SIG-M5 treated with dmso at 0.1 percent for 504 hours (cell line): ENCODE data around the gene MMADHC.
"Not testable (repeated sequence)": the region's sequence is repeated elsewhere in the genome, so short reads cannot be mapped to it uniquely, and the experiment has no call there.

Source experiments
- DNase-seq: peaks from one replicate; lab custom pipeline; 2025; ENCODE audit not compliant: unreplicated experiment; lab: John Stamatoyannopoulos, UW

MMADHC gene

DNA sequence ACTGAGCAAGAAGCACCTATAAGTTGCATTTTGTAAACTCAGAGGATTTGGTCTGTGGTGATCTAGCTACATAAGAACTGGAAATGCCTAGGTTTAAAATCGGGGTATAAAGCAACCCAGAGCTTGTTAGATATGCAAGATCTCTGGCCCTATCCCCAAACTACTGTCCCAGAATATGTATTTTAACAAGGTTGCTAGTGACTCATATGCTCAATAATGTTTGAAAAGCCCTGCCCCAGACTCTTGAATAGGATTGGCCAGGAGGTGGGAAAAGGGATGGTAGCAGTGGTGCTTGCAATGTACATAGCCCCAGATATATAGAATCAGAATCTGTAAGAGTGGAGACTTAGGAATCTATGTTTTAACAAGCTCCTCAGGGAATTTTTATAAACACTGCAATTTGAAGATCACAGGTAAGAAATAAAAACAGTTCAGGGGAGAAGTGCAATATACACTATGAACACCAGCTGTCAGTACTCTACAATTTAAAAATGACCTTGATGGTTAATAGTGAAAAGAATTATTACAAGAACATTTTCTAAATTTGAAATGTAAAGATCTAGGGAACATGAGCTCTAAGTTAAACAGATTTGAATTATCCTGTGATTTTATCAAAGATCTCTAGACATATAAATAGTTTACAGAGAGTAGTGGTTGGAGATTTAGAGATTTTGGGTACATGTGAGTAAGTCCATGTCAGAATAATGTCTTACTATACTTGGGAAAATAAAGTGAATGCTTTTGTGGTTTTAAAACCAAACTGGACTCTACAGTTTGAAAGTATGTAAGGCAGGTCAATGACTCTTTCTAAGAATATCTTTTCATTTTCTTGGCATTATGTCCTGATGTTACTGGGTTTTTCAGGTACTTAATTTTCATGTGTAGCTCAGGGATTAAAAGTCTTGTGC lies 7.7 kb upstream of the MMADHC start:
- no peak for DNase-seq

DNA sequence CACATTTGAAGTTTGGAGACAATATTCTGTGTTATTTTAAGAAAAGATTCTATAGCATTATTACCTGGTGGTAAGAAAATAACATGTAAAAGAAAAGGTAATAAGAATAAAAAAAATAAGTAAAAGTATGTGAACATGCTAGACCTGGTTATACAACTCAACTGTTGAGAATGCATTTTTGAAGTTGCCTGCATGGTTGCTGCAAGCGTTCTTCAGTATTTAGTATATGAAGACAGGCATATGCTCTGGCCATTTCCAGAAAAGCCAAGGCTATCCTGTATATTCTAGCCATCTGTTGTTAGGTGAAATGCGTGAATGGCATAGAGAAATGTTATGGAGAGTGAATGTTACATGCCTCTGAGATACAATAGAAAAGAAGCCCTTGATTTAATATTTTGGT lies 6.8 kb upstream of the MMADHC start:
- no peak for DNase-seq

DNA sequence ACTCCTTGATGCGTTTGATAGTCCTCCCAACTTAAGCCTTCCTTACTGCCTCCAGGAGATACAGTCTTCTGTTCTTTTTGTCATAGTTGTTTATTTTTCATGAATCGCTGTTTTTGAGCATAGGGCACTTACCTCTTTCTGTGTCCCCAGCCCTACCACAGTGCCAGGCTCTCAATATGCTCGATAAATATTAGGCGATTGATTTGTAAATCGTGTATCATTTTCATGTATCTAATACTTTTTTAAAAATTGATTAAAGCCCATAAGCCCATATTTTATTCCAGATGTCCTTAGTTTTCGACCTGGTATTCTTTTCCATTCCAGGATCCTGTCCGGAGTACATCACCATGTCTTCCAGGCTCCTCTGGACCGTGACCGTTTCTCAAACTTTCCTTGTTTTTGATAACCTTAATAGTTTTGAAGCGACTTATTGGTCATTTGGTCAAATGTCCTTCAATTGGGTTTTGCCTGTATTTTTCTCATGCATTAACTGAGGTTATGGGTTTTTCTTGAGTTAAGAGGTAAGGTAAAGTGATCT lies 444 bp upstream of the MMADHC start:
- DNase-seq: no peak

DNA sequence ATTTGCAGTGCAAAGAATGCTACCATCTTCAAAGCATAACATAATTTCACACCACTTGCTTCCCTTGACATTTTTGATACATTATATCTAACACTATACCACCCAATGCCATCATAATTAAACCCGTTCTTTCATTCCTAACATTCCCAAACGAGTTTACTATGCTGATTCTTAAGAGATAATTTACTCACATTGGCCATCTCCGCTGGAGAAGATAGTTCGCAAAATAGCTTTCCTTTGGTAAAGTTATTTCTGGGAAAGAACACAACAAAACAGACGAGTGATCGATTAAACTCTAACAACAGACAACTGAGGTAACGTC lies 716 bp downstream of the MMADHC start:
- no peak for DNase-seq

DNA sequence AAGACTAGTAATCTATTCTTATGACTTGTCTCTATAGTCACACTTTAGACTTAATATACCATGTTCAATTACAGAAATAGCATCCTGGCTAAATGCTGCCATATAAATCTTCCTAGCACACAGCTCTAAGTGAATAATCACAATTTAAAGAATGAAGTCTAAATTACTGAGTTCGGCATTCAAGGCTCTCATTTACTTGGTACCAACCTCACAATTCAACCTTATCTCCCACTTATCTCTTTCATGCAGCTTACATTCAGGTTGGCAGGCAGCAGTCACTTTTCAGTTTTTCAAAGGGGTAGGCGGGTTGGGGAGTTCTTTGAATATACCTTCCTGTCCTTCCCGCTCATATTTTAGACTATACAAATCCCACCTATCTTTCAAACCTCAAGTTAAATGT lies 1.5 kb downstream of the MMADHC start:
- no peak for DNase-seq

DNA sequence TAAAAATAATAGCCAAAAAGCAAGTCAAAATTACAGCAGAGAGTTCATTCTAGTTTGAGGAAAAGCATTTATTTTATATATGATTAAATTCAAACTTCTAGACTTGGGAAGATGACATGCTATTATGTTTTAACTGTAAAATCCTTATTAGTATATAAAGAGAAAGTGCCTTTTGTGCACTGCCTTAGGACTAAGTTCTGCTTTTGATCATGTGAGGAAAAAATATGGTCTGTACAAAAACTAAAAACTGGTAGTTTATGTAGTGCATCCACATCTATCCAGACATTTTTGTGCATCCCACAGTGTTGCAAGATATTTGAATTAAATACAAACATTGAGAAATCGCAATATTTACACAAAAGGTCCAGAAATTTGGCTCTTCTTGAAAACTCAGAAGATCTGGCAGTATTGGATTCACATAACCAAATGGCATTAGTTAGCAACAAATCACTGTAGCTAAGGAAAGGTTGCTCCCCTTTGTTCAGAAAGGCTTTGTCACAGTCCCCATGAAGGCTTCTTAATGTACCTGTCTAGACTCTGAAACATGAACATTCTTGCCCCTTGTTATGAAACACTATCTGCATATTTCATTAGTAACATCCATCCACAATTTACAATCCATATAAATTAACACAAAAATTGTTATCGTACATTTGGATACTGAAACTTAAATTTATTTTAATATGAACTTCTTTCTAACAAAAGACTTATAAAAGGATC lies 2.2 kb downstream of the MMADHC start:
- no peak for DNase-seq

DNA sequence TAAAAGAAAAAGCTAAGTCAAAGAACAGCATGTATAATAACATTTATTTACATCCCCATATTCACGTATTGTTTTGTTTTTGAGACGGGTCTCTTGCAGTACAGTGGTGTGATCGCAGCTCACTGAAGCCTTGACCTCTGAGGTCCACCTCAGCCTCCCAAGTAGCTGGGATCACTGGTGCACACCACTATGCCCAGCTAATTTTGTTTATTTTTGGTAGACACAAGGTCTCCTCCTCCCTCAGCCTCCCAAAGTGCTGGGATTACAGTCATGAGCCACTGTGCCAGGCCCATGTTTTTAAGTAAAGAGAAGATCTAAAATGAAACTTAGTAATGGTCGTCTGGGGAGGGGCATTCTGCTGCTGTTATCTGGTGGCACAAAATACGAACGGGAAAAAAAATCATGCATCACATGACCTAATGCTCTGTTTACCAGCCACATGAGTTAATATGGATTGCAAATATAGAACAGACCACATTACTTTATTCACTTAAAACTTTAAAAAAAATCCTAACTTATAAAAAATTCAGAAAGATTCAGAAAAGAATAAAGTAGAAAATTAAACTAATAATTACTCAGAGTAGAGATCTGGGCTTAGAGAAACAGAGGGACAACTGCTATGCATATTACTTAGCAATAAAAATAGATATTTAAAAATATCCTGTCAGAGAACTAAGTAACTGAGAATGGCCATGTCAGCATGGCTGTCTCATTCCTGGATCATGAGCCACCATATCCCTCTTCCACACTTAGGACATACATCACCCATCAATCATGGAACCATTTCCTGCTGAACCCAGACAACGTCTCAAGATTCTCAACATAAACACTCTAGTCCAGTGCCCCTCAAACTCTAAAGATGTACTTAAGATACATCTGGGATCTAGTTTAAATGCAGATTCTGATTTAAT lies 7.3 kb downstream of the MMADHC start:
- DNase-seq: no peak

DNA sequence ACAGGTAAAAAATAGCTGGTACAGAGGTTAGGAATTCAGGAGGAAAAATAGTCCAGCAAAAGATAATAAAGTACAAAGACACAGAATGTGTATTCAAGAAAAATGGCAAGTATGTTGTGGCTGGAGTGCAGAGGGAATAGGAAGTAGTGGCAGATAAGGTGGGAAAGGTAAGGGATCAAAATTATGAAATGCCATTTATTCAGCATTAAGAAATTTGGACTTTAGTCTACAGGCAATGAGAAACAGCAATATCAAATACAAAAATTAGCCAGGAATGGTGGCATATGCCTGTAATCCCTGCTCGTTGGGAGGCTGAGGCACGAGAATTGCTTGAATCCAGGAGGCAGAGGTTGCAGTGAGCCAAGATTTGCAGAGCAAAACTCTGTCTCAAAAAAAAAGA lies 10.3 kb downstream of the MMADHC start:
- no peak for DNase-seq

DNA sequence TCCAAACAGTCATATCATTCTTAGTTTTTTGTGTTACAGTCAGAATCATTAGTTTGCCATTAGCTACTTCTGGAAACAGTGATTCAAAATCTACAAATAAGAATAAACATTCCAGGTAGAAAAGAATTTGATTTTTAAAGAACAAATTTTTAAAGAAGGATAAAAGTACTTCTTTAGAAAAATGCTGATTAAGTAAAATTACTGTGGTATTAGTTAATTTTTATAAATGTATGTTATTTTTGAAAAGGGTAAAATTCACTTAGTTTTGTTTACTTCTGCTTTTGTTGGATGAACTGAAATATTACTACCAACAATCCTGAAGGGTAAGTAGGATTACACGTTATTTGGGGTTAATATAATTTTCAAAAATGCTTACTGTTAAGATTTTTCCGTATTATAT lies 11.8 kb downstream of the MMADHC start:
- no peak for DNase-seq

DNA sequence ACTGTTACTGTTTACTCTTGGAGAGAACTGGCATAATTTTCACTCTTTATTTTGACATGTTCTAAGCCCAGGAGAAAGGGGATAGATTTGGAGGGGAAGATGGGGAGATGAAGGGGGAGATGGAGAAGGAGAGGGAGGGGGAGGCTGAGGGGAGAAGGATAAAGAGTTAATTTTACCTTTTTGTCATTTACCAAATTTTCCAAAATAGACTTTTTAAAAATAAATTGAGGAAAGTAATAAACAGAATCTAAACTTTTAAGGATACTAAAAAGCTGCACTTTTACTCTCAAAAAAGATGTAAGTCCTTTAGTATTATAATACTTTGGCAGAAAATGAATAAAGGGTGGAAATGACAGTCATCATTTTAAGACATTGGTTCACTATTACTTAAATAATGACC lies 12.3 kb downstream of the MMADHC start:
- DNase-seq: no peak

DNA sequence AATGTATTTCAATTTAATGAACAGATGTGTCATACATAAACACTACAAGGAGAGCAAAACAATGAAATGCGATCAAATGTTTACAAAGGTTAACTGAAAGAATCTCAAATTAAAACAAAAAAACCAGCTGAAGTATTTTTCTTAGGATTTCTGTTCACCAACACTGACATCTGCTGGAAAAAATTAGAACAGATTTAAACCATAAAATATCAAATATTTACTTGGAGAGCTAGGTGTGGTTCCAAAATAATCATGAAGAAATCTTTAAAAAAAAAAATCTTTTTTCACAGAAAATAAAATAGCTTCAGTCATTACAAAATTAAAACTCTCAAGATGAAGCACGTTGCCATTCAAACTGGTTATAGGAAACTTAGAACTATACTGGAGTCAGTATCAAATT lies 13.8 kb downstream of the MMADHC start:
- no peak for DNase-seq

DNA sequence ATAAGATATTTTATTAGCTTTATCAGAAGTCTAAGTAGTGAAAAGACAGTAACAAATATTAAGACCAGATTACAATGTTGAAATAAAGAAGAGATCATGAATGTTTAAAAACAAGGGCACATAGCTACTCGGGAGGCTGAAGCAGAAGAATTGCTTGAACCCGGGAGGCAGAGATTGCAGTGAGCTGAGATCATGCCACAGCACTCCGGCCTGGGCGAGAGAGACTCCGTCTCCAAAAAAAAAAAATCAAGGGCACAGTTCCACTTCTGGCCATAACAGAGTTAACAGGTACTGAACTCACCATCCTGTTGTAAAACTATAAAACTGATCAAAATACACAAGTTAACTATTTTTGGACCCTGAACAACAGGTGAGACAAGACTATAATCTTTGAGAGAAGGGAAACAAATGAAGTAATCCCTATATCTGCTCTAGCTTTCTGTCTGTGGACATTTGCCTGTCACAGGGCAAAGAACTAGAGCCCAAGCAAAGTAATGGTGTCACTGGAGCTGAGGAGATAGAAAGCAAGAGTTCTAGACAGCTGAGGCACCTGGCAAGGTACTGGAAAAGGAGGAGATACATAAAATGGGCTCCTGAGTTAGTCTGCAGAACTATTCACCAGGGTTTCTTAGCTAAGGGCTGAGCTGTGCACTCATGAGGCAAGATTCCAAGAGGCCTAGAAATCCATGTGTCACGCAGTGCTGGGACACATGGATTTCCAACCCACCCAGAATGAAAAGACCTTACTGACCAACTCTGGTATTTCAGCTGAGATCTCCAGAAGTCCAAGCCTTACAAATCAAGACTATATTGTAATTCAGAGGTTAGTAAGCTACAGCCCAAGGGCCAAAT lies 15.2 kb downstream of the MMADHC start:
- no peak for DNase-seq

DNA sequence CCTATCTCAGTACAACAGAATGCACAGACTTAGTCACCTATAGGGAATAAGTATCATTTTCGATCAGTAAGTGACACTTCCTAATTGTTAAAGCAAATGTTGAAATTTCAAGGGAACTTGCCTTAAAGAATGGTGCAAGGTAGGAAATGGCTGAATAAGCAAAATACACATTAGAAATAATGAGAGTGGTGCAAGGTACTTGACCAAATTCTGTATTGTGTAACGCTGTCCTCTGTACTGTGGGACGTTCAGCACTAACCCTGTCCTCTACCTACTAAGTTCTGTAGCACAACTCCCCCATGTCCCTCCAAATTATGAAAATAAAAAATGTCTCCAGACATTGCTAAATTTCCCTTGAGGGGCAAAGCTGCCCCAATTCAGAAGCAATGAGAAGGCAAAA lies 19.4 kb downstream of the MMADHC start:
- no peak for DNase-seq

DNA sequence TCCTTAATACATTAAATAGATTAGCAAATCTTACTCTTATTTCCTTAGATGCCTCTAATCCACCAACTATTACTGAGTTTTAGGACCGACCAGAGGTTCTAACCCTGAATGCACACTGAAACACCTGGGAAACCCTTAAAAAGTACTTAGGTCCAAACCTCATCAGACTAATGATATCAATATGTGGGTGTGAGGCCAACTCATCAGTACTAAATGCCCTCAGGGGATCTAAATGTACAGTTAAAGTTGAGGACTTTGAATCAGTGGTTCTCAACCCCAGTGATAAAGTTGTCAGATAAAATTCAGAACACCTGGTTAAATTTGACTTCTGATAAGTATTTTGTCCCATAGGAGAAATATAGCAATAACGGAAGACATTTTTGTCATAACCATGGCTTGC lies 20.9 kb downstream of the MMADHC start:
- no peak for DNase-seq

DNA sequence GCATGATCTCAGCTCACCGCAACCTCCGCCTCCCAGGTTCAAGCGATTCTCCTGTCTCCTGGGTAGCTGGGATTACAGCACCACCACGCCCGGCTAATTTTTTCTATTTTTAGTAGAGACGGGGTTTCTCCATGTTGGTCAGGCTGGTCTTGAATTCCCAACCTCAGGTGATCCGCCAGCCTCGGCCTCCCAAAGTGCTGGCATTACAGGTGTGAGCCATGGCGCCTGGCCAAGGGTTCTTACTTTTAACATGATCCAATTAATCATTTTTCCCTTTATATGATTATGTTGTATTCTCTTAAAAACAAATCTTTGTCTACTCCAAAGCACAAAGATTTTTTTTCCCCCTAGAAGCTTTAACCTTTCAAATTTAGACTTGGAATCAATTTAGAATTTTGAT lies 21.9 kb downstream of the MMADHC start:
- not testable (repeated sequence) for DNase-seq

DNA sequence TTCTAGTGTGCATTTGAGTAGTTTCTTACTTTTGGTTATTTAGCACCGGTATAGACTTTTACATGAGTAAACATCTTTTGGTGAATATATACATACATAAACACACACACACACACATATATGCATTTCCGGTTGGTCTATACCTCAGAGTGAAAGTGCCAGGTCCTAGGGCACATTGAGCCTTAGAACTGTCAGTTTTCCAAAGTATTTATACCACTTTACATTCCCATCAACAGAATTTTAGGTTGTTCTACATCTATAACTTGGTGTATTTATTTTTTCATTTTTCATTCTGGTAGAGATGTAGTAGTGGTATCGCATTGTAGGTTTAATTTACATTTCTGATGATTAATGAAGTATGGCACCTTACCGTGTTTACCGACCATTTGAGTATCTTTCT lies 22.6 kb downstream of the MMADHC start:
- DNase-seq: no peak

DNA sequence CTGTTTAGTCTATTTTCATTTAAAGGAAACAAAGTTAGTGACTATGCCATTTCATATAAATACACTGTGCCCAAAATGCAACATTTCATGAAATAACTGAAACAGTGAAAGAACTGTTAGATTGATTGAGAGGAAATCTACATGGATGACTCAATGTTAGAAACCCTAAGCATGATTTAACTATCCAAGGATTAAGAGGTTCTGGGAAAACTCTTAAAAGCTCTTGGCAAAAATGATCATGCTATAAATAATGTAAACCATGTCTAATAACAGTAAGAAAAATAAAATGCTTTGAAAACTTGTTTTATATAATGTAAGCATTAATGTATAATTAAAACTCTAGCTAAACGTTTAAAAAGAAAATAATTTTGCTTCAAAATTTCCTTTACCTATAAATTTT lies 23.5 kb downstream of the MMADHC start:
- no peak for DNase-seq

DNA sequence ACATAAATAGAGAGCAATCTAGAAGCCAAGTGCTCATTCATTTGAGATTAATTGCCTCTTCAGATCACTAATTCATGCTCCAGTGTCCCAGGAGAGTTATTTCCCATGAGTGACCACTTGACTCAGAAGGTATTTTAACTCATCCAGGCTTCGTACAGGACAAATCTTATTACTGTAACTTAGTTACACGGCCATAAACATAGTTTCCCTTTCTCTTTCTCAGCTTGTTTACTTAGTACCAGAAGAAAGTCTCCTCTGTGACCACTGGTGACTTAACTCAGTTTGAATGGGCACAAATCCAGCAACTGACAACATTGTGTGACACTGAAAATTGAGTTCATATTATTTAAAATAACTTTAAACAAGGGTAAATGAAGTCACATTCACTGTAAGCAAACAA lies 25.3 kb downstream of the MMADHC start:
- no peak for DNase-seq

DNA sequence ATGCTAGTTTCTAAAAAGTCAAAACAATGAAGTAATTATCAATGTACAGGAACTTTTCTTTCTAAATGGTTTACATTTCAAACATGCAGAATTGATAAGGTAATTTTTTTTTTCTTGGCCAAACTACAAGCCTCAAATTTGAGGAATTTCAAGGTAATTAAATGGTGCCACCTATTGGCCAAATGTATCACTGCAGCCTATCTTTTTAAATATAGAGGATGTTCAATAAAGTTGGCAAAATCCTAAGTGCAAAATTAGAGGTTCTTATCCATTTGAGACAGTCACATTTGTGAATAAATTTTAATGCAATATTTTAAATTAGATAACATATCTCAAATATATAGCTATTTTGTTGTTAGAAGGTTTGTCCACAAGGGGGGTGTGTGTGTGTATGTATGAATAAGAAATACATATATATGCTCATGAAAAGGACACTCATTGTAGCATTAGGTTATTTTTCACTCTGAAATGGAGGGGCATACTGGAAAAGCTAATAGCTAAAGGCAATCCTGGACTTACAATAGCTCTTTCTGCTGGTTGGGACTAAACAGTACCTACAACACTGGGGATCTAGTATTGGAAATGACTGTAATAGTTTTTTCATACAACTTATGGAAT lies 26.2 kb downstream of the MMADHC start:
- peak; percentile 49 for DNase-seq
